ENCODE data around the gene PNCK. TPM values are rescaled to one million over a fixed set of nuclear protein-coding genes. Genes with fewer than 3 reads are reported as not detected.

PNCK gene
- total and polyA plus RNA-seq, 2 of the 13 experiments (the other 11 are each of a cell fraction or from before 2014, with no cell fraction given) = 33.1 TPM; not detected in 1

DNA sequence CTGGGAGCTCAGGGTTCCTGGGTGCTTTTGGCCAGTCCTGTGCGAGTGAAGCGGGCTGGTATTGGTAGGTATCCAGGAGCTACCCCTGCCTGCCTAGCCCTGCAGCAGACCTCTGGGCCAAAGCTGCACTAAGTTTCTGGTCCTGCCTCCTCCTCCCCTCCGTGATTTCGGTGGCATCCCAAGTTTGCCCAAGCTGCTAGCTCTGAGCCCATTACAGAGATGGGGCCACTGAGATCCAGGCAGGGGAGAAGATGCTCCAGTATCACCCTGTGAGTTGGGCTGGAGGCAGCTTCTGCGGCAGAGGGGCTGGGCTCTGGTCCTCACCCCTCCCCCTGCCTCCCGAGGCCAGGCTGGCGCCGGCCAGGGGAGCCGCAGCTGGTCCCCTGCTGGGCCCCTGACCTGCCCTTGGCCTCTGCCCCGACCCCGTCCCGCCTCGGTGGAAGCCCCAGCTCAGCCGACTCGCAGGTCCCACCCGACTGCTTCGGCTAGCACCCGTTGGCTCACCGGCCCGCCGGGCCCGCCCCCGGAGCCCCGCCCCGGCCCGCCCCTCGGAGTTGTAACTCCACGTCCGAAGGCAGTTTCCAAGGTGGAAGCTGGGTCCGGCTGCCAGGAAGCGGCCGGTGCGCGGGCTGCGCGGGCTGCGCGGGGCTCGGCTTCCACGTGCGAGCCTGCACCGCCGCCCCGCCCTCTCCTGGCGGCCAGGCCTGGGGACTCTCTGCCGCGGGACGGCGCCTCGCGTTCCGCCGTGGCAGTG is 26.8 kb downstream of the PNCK start, which contains the start of gene DUSP9 (continued):
- TF ChIP-seq, protein P1, sequence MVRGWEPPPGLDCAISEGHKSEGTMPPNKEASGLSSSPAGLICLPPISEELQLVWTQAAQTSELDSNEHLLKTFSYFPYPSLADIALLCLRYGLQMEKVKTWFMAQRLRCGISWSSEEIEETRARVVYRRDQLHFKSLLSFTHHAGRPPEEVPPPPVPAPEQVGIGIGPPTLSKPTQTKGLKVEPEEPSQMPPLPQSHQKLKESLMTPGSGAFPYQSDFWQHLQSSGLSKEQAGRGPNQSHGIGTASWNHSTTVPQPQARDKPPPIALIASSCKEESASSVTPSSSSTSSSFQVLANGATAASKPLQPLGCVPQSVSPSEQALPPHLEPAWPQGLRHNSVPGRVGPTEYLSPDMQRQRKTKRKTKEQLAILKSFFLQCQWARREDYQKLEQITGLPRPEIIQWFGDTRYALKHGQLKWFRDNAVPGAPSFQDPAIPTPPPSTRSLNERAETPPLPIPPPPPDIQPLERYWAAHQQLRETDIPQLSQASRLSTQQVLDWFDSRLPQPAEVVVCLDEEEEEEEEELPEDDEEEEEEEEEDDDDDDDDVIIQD (CRISPR knock-in tag; IDR thresholded peaks at IDR 0.05; ENCODE audit: low read depth) = no peak; the same call in 1 of the 2 replicates
- TF ChIP-seq ZSCAN12 (CRISPR knock-in tag; IDR thresholded peaks at IDR 0.05) = no peak
- peak; percentile 60; the same call in 1 of the 2 replicates for TF ChIP-seq TGIF2 (CRISPR knock-in tag; IDR thresholded peaks at IDR 0.05)

DNA sequence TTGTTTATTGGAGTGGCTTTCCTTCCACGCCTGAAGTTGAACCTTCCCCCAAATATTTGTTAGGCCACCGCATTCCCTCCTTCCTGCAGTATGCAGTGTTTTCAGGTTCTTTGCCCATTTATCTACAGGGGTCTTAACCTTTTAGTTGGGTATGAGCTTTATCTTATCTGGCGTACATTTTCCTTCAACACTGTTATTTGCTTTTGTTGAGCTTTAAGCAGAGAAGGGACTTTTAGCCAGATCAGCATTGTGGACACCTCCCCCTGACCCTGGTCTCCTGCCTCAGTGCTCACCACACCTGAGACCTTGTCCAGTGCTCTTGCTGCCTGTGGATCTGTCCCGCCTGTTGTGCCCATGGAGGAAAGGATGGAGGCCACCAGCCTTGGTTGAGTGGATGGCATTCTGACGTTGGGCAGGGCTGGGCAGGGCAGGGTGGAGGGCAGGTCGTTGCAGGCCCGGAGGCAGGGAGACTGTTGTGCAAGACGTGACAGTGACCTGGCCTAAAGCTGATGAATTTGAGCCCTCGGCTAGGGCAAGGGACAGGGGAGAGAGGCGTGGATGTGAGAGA is 27.6 kb downstream of the PNCK start:
- ATAC-seq (peak; percentile 6), DNase-seq (ENCODE audit: low spot score) (peak; percentile 79), FAIRE-seq (peak; percentile 97)
- intact Hi-C loops (cut with micrococcal nuclease; ENCODE audit: unreplicated experiment) = loop anchor here (2.0 kb wide), 1 partner anchor 23 kb away; no protein-coding TSS in a partner anchor
- Histone ChIP-seq H2AFZ (ENCODE audit: low read length) (no peak overlapping the region), H4K20me1 (ENCODE audit: insufficient read depth, low read length) (peaks cover 13% of the 10 kb centered on the region; the same call in 1 of the 2 replicates), H3K36me3 (replicated peaks in 1 of 2; ENCODE audit: control insufficient read depth in 1 of 2, insufficient read depth in 2 of 2, low read length in 2 of 2) (peaks cover 0 to 3% of the 10 kb centered on the region in 2 experiments; a peak in 1 of 5 replicates), H3K4me3 (replicated peaks in 1 of 3; ENCODE audit: insufficient read depth in 1 of 3, low read depth in 2 of 3, low read length in 3 of 3) (peak overlapping the region; percentile 23 to 73 (median 61); a peak in 4 of 6 replicates), H3K27ac (ENCODE audit: extremely low read length, insufficient read depth, low read length) (peak overlapping the region; percentile 81), H3K27me3 (ENCODE audit: control insufficient read depth in 1 of 2, insufficient read depth in 2 of 2, low read length in 2 of 2) (no peaks in the 10 kb centered on the region; a peak in 1 of 5 replicates), H3K79me2 (ENCODE audit: insufficient read depth, low read length) (peaks cover 52% of the 10 kb centered on the region), H3K4me2 (ENCODE audit: low read depth, low read length) (peak overlapping the region; percentile 84), H3K9me3 (ENCODE audit: low read length) (no peaks in the 10 kb centered on the region), H3K9ac (ENCODE audit: insufficient read depth, low read depth, low read length) (peak overlapping the region; percentile 65), H3K4me1 (ENCODE audit: insufficient read depth, low read length) (peaks cover 53% of the 10 kb centered on the region)
- 2% methylated on average over 9 of the region's 10 CpGs for WGBS (ENCODE audit: low lambda C conversion rate)
- in situ Hi-C loops (cut with HindIII; ENCODE audit: extremely low pct_ligation_motif_present, low pct_unique_long_range_greater_than_20kb) = loop anchor here (5.0 kb wide), 1 partner anchor 34 kb away; no protein-coding TSS in a partner anchor
- BruUV-seq (replicated peaks) = no TSS peak
- ChIA-PET CTCF (ENCODE audit: low intra/inter-chr PET ratio, low total read pairs) (interaction anchor here (3.0 kb wide), 1 partner anchor 36 kb away, joined by 10 read pairs; no protein-coding TSS in a partner anchor), POLR2A (interaction anchor here (0.9 to 15.1 kb wide), 7 partner anchors 10 to 81 kb away, joined by 3 to 596 read pairs (median 7); no protein-coding TSS in a partner anchor)
- TF ChIP-seq ZNF761 (CRISPR knock-in tag; conservative IDR thresholded peaks at IDR 0.05) (no peak), BCL6 (CRISPR knock-in tag; IDR thresholded peaks at IDR 0.05) (peak; percentile 79), ZNF577 (CRISPR knock-in tag; IDR thresholded peaks at IDR 0.05; ENCODE audit: borderline replicate concordance, low read depth) (no peak), REXO4 (CRISPR knock-in tag; IDR thresholded peaks at IDR 0.05; ENCODE audit: borderline replicate concordance) (no peak), ATRX (CRISPR knock-in tag; IDR thresholded peaks at IDR 0.05; ENCODE audit: borderline replicate concordance) (no peak), GATA4 (IDR thresholded peaks at IDR 0.05; ENCODE audit: borderline replicate concordance, low read depth) (peak; percentile 94), FOSL1 (CRISPR knock-in tag; IDR thresholded peaks at IDR 0.05; ENCODE audit: borderline replicate concordance) (no peak), DR1 (CRISPR knock-in tag; IDR thresholded peaks at IDR 0.05) (no peak), ZNF446 (CRISPR knock-in tag; IDR thresholded peaks at IDR 0.05) (no peak)
- TF ChIP-seq, protein P2, sequence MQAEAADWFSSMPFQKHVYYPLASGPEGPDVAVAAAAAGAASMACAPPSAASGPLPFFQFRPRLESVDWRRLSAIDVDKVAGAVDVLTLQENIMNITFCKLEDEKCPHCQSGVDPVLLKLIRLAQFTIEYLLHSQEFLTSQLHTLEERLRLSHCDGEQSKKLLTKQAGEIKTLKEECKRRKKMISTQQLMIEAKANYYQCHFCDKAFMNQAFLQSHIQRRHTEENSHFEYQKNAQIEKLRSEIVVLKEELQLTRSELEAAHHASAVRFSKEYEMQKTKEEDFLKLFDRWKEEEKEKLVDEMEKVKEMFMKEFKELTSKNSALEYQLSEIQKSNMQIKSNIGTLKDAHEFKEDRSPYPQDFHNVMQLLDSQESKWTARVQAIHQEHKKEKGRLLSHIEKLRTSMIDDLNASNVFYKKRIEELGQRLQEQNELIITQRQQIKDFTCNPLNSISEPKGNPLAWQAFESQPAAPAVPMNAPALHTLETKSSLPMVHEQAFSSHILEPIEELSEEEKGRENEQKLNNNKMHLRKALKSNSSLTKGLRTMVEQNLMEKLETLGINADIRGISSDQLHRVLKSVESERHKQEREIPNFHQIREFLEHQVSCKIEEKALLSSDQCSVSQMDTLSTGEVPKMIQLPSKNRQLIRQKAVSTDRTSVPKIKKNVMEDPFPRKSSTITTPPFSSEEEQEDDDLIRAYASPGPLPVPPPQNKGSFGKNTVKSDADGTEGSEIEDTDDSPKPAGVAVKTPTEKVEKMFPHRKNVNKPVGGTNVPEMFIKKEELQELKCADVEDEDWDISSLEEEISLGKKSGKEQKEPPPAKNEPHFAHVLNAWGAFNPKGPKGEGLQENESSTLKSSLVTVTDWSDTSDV (CRISPR knock-in tag; IDR thresholded peaks at IDR 0.05) = no peak
- TF ChIP-seq, protein P3, sequence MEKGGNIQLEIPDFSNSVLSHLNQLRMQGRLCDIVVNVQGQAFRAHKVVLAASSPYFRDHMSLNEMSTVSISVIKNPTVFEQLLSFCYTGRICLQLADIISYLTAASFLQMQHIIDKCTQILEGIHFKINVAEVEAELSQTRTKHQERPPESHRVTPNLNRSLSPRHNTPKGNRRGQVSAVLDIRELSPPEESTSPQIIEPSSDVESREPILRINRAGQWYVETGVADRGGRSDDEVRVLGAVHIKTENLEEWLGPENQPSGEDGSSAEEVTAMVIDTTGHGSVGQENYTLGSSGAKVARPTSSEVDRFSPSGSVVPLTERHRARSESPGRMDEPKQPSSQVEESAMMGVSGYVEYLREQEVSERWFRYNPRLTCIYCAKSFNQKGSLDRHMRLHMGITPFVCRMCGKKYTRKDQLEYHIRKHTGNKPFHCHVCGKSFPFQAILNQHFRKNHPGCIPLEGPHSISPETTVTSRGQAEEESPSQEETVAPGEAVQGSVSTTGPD (CRISPR knock-in tag; IDR thresholded peaks at IDR 0.05) = no peak

Measured in HepG2 (cell line).